HCT116 (cell line): ENCODE data around the gene MALT1. TPM values are rescaled to one million over a fixed set of nuclear protein-coding genes. Genes with fewer than 3 reads are reported as not detected.

Experiments
- ATAC-seq: fragments of 200-7000 bp; cut with Tn5 transposase; 2 replicates; pipeline ENCODE4 v1.9.1; 2020; ENCODE audit warnings: mild to moderate bottlenecking, moderate library complexity
- BruUV-seq: library from RNA; stranded (reverse); fragments of 400-500 nt; replicated peaks from 2 replicates; lab custom pipeline; 2021; lab: Mats Ljungman, UMichigan
- CTCF ChIA-PET: fragments of 300-600 bp; sonication (Branson Sonifier 250); formaldehyde crosslinking; loops from one replicate; lab custom pipeline; 2021; ENCODE audit warnings: antibody characterized with exemption; lab: Charles Lee
- POLR2A ChIA-PET: fragments of 300-600, 350-600 bp; sonication (Branson Sonifier 250); formaldehyde crosslinking; loops from one replicate; lab custom pipeline; 2021; ENCODE audit warnings: antibody characterized with exemption; lab: Charles Lee
- RAD21 ChIA-PET, 2 experiments: fragments of 300-600 bp; sonication (Branson Sonifier 250); formaldehyde crosslinking; loops; one replicate each; lab custom pipeline; 2023; ENCODE audit warnings: low total read pairs in 2 of 2; ENCODE audit not compliant: uncharacterized antibody in 2 of 2, unreplicated experiment in 2 of 2, low non-redundant PET in 1 of 2; lab: Charles Lee
- DNase-seq: peaks from one replicate; pipeline ENCODE4 v3.0.0-alpha.2; 2010; ENCODE audit warnings: low read depth, low spot score
- H2AFZ ChIP-seq: fragments of 200-600 bp; shearing (Covaris generic), sonication (generic); 2 replicates; pipeline ENCODE4 v1.6.1; 2017; ENCODE audit warnings: low read depth, mixed run types, mixed read lengths, antibody characterized with exemption, low read length; ENCODE audit not compliant: poor library complexity, severe bottlenecking
- H3K27ac ChIP-seq: 2 replicates; pipeline ENCODE4 v1.5.1; 2012; ENCODE audit warnings: low read depth, low read length
- H3K27me3 ChIP-seq: fragments of 200-600 bp; sonication (generic); 2 replicates; pipeline ENCODE4 v1.6.1; 2016; ENCODE audit warnings: mixed run types, low read length, mixed read lengths; ENCODE audit not compliant: insufficient read depth
- H3K36me3 ChIP-seq, 2 experiments: fragments of 200-500 bp in 1 of 2; fragments of 200-600 bp in 1 of 2; sonication (Bioruptor generic) in 1 of 2; sonication (generic) in 1 of 2; 2 replicates each; pipeline versions ENCODE4 v1.5.1 to v1.6.1; 2014 to 2016; ENCODE audit warnings: low read length in 2 of 2, inconsistent platforms in 1 of 2, mixed read lengths in 1 of 2, mixed run types in 1 of 2; ENCODE audit not compliant: insufficient read depth in 2 of 2, control insufficient read depth in 1 of 2
- H3K4me1 ChIP-seq, 2 experiments: fragments of 200-600 bp in 1 of 2; sonication (generic) in 1 of 2; 2 replicates each; pipeline versions ENCODE4 v1.5.1 to v1.6.1; 2012 to 2017; ENCODE audit warnings: low read length in 2 of 2, inconsistent platforms in 1 of 2, mild to moderate bottlenecking in 1 of 2, mixed read lengths in 1 of 2, mixed run types in 1 of 2, moderate library complexity in 1 of 2; ENCODE audit not compliant: insufficient read depth in 2 of 2, control insufficient read depth in 1 of 2
- H3K4me2 ChIP-seq: fragments of 200-600 bp; sonication (generic); 2 replicates; pipeline ENCODE4 v1.6.1; 2017; ENCODE audit warnings: mixed run types, low read length, mixed read lengths
- H3K4me3 ChIP-seq, 2 experiments: fragments of 200-600 bp in 1 of 2; sonication (generic) in 1 of 2; replicated peaks in 1 of 2; 2 replicates each; pipeline ENCODE4 v1.5.1; 2011 to 2016; ENCODE audit warnings: low read length in 2 of 2, control low read depth in 1 of 2, low read depth in 1 of 2, mild to moderate bottlenecking in 1 of 2, mixed read lengths in 1 of 2, mixed run types in 1 of 2
- H3K79me2 ChIP-seq: fragments of 200-600 bp; sonication (generic); 2 replicates; pipeline ENCODE4 v1.6.1; 2017; ENCODE audit warnings: mild to moderate bottlenecking, mixed run types, low read length, moderate library complexity, mixed read lengths; ENCODE audit not compliant: insufficient read depth
- H3K9ac ChIP-seq: fragments of 200-600 bp; sonication (generic); 2 replicates; pipeline ENCODE4 v1.6.1; 2016; ENCODE audit warnings: low read length, mixed read lengths
- H3K9me2 ChIP-seq: fragments of 200-600 bp; sonication (generic), shearing (Covaris generic); 2 replicates; pipeline ENCODE4 v1.6.1; 2017; ENCODE audit warnings: mixed run types, mild to moderate bottlenecking, moderate library complexity; ENCODE audit not compliant: insufficient read depth
- H3K9me3 ChIP-seq, 2 experiments: fragments of 200-500 bp in 1 of 2; fragments of 200-600 bp in 1 of 2; sonication (Bioruptor generic) in 1 of 2; sonication (generic) in 1 of 2; 2 replicates each; pipeline ENCODE4 v1.6.1; 2014 to 2017; ENCODE audit warnings: low read length in 2 of 2, mixed read lengths in 2 of 2, inconsistent platforms in 1 of 2, low read depth in 1 of 2, mild to moderate bottlenecking in 1 of 2, mixed run types in 1 of 2, moderate library complexity in 1 of 2; ENCODE audit not compliant: control insufficient read depth in 1 of 2, insufficient read depth in 1 of 2
- H4K20me1 ChIP-seq: fragments of 200-600 bp; sonication (generic), shearing (Covaris generic); 2 replicates; pipeline ENCODE4 v1.6.1; 2017; ENCODE audit warnings: mixed run types, mild to moderate bottlenecking, moderate library complexity; ENCODE audit not compliant: insufficient read depth
- CBX3 ChIP-seq: IDR thresholded peaks from 2 replicates; pipeline ENCODE4 v1.6.1; 2012; ENCODE audit warnings: low read depth
- CEBPB ChIP-seq: IDR thresholded peaks from 2 replicates; pipeline ENCODE4 v1.6.1; 2012; ENCODE audit warnings: low read depth
- EGR1 ChIP-seq: IDR thresholded peaks from 2 replicates; pipeline ENCODE4 v1.6.1; 2012; ENCODE audit warnings: low read depth
- ELF1 ChIP-seq: IDR thresholded peaks from 2 replicates; pipeline ENCODE4 v1.6.1; 2012; ENCODE audit warnings: low read depth, borderline replicate concordance
- EZH2 ChIP-seq: fragments of 200-600 bp; sonication (generic); IDR thresholded peaks from 2 replicates; pipeline ENCODE4 v1.6.1; 2017; ENCODE audit warnings: antibody characterized with exemption, mixed run types
- EZH2phosphoT487 ChIP-seq: fragments of 200-600 bp; IDR thresholded peaks from 2 replicates; pipeline ENCODE4 v1.6.1; 2018; ENCODE audit warnings: antibody characterized with exemption, borderline replicate concordance
- JUND ChIP-seq: IDR thresholded peaks from 2 replicates; pipeline ENCODE4 v1.6.1; 2012
- RAD21 ChIP-seq: IDR thresholded peaks from 2 replicates; pipeline ENCODE4 v1.6.1; 2012; ENCODE audit warnings: low read depth, mild to moderate bottlenecking
- SIN3A ChIP-seq: IDR thresholded peaks from 2 replicates; pipeline ENCODE4 v1.6.1; 2012; ENCODE audit warnings: low read depth
- SP1 ChIP-seq: IDR thresholded peaks from 2 replicates; pipeline ENCODE4 v1.6.1; 2012; ENCODE audit warnings: low read depth
- SRF ChIP-seq: IDR thresholded peaks from 2 replicates; pipeline ENCODE4 v1.6.1; 2012; ENCODE audit warnings: low read depth
- TCF7L2 ChIP-seq: IDR thresholded peaks from 2 replicates; pipeline ENCODE4 v1.7.0; 2011; ENCODE audit warnings: borderline replicate concordance, inconsistent platforms; ENCODE audit not compliant: insufficient read depth, insufficient read length; ENCODE audit errors: extremely low read depth
- ZNF274 ChIP-seq: fragments of 200-500 bp; sonication (Bioruptor generic); IDR thresholded peaks from 2 replicates; pipeline ENCODE4 v1.6.1; 2014; ENCODE audit warnings: mild to moderate bottlenecking, low read depth, low read length, inconsistent platforms
- intact Hi-C: fragments of 100-400 bp; cut with micrococcal nuclease; formaldehyde crosslinking; loops from 2 replicates; pipeline ENCODE4 v1.10.0; 2022
- total RNA-seq: library from RNA; stranded (reverse); gene quantifications from one replicate; pipeline ENCODE4 v1.2.1, GENCODE V29; 2021; ENCODE audit not compliant: unreplicated experiment
- TF ChIP-seq, protein P1 (sequence below): IDR thresholded peaks from 2 replicates; pipeline ENCODE4 v1.6.1; 2012
- TF ChIP-seq, protein P2 (sequence below): IDR thresholded peaks from 2 replicates; pipeline ENCODE4 v1.6.1; 2011; ENCODE audit warnings: mild to moderate bottlenecking, low read length, moderate library complexity; ENCODE audit not compliant: insufficient replicate concordance; ENCODE audit errors: extremely low read depth
- TF ChIP-seq, protein P3 (sequence below): IDR thresholded peaks from 2 replicates; pipeline ENCODE4 v1.6.1; 2012; ENCODE audit warnings: low read depth

Gene MALT1
- total RNA-seq, 1 experiment from 2014 or later: 41.1 TPM

DNA sequence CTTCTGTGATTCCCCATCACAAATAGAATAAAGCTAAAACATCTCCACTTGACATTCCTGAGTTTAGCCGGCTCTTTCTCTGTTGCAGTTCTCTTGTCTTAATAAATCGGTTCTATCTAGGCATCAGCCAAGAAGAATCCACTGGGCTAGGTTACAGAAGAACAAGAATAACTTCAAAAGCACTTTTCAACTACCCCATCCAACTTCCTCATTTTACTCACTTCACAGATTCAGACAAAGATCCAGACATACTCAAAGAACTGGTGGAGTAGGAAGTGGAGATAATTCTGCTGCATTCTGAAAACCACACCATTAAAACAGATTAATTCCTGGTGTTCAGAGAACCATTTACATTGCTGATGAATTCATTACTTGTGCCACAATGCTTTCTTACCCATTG, 32.8 kb upstream of the MALT1 start:
- H3K9me3 ChIP-seq: no peaks in the 10 kb centered on the region
- no peak overlapping the region for H3K4me2 ChIP-seq
- no peaks in the 10 kb centered on the region for H4K20me1 ChIP-seq
- POLR2A ChIA-PET: no interaction called here
- no peaks in the 10 kb centered on the region for H3K27me3 ChIP-seq
- no peak overlapping the region for H3K9ac ChIP-seq
- H3K4me3 ChIP-seq: no peak overlapping the region
- no peaks in the 10 kb centered on the region for H3K79me2 ChIP-seq
- CTCF ChIA-PET: no interaction called here
- intact Hi-C loops: no loop called here
- TF ChIP-seq, protein P1, sequence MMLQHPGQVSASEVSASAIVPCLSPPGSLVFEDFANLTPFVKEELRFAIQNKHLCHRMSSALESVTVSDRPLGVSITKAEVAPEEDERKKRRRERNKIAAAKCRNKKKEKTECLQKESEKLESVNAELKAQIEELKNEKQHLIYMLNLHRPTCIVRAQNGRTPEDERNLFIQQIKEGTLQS: no peak
- TF ChIP-seq, protein P2, sequence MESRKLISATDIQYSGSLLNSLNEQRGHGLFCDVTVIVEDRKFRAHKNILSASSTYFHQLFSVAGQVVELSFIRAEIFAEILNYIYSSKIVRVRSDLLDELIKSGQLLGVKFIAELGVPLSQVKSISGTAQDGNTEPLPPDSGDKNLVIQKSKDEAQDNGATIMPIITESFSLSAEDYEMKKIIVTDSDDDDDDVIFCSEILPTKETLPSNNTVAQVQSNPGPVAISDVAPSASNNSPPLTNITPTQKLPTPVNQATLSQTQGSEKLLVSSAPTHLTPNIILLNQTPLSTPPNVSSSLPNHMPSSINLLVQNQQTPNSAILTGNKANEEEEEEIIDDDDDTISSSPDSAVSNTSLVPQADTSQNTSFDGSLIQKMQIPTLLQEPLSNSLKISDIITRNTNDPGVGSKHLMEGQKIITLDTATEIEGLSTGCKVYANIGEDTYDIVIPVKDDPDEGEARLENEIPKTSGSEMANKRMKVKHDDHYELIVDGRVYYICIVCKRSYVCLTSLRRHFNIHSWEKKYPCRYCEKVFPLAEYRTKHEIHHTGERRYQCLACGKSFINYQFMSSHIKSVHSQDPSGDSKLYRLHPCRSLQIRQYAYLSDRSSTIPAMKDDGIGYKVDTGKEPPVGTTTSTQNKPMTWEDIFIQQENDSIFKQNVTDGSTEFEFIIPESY: no peak
- TF ChIP-seq ELF1: no peak
- TF ChIP-seq EZH2phosphoT487: no peak
- no peak for TF ChIP-seq CEBPB
- TF ChIP-seq EGR1: no peak
- TF ChIP-seq EZH2: no peak
- TF ChIP-seq ZNF274: no peak
- no peak for TF ChIP-seq SRF
- no peak for TF ChIP-seq CBX3
- no peak for TF ChIP-seq RAD21
- TF ChIP-seq JUND: no peak
- TF ChIP-seq SP1: no peak
- TF ChIP-seq, protein P3, sequence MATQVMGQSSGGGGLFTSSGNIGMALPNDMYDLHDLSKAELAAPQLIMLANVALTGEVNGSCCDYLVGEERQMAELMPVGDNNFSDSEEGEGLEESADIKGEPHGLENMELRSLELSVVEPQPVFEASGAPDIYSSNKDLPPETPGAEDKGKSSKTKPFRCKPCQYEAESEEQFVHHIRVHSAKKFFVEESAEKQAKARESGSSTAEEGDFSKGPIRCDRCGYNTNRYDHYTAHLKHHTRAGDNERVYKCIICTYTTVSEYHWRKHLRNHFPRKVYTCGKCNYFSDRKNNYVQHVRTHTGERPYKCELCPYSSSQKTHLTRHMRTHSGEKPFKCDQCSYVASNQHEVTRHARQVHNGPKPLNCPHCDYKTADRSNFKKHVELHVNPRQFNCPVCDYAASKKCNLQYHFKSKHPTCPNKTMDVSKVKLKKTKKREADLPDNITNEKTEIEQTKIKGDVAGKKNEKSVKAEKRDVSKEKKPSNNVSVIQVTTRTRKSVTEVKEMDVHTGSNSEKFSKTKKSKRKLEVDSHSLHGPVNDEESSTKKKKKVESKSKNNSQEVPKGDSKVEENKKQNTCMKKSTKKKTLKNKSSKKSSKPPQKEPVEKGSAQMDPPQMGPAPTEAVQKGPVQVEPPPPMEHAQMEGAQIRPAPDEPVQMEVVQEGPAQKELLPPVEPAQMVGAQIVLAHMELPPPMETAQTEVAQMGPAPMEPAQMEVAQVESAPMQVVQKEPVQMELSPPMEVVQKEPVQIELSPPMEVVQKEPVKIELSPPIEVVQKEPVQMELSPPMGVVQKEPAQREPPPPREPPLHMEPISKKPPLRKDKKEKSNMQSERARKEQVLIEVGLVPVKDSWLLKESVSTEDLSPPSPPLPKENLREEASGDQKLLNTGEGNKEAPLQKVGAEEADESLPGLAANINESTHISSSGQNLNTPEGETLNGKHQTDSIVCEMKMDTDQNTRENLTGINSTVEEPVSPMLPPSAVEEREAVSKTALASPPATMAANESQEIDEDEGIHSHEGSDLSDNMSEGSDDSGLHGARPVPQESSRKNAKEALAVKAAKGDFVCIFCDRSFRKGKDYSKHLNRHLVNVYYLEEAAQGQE: no peak
- TF ChIP-seq SIN3A: no peak
- TF ChIP-seq TCF7L2: no peak
- RAD21 ChIA-PET: no interaction called here
- H3K27ac ChIP-seq: no peak overlapping the region
- DNase-seq (no peak), ATAC-seq (no peak)
- H3K36me3 ChIP-seq: no peaks in the 10 kb centered on the region
- H3K9me2 ChIP-seq: no peaks in the 10 kb centered on the region
- peaks cover 6 to 14% of the 10 kb centered on the region in 2 experiments; a peak in 3 of 4 replicates for H3K4me1 ChIP-seq
- BruUV-seq: no TSS peak
- no peak overlapping the region for H2AFZ ChIP-seq
